HG03460 (cell line): Measurements from ENCODE around the gene R3HDM2.

Experiments
- ATAC-seq: cut with Tn5 transposase; IDR thresholded peaks from one replicate; pipeline ENCODE4 v1.9.1; 2021; ENCODE audit not compliant: unreplicated experiment

The R3HDM2 gene

DNA sequence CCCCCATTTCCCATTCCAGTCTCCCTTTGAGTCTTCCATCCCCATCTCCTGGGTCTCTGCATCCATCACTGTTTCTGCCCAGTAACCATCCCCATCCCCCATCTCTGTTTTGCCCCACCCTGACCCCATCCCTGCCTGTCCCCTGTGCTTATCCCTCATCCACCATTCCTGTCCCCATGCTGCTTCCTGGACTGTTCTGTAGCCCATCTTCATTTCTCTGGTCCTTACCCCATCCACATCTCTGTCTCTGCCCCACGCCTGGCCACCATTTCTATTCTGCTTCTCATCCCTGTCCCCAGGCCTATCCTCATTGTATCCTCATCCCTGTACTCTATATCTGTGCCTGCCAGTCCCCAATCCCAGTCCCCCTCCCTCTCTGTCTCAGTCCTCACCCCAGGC is 210.1 kb downstream of the R3HDM2 start:
- no peak for ATAC-seq

GRCh38 chr12:57219993-57220754 is 210.7 kb downstream of the R3HDM2 start:
- ATAC-seq, result no peak

GRCh38 chr12:57219205-57219992 is 211.4 kb downstream of the R3HDM2 start:
- no peak for ATAC-seq

GRCh38 chr12:57218030-57218853 is 212.6 kb downstream of the R3HDM2 start:
- ATAC-seq, result no peak

DNA sequence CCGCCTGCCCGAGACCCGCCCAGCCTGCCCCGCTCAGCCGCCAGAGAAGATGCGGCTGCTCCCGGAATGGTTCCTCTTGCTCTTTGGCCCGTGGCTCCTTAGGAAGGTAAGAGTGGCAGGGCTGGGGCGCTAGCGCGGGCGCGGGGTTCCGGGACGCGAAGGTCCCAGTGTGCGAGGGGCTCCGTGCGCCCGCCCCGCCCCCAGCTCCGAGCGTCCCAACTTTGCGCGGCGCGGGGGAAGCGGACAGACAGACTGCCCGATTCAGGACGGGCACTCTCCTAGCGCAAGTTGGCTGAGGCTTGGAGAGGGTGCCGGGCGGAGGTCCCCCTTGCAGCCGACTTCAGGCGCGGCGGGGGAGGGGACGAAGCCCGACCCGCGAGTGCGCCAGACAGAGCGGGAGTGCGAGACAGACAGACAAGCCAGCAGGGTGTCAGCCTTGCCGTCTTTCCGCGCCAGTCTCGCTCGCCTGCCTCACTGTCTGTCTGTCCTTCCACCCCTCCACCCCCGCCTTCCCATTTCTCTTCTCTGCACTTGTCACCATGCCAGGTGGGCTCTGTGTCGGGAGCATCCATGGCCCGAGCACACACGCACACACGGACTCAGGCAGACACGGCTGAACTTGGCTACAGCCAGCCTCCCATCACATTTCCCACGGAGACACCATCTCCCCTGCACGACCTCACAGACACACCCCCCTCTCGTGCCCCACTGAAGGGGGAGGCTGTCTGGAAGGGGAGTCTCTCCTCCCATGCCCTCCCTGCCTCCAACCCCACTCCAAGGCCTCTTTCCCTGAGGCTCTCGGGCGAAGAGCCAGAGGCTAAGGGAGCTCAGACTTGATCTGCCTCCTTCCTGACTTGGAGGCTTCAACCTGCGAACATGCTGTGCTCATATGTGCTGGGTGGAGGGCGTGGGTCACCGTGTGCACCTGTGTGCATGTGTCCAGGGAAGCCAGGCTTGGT is 213.6 kb downstream of the R3HDM2 start:
- ATAC-seq, result no peak

GRCh38 chr12:57216014-57216911 is 214.6 kb downstream of the R3HDM2 start, which contains the start of gene NXPH4:
NXPH4 (plus strand) TSS chr12:57216794; CDS start chr12:57216970, 176 bp downstream.
- ATAC-seq, result no peak

- ATAC-seq, result peak; percentile 68
Observed at GRCh38 chr12:57215668-57216013, 215.2 kb downstream of the R3HDM2 start.

GRCh38 chr12:57215065-57215464 is 215.8 kb downstream of the R3HDM2 start:
- no peak for ATAC-seq

- ATAC-seq, result no peak
Observed at GRCh38 chr12:57214398-57214781, 216.5 kb downstream of the R3HDM2 start.

DNA sequence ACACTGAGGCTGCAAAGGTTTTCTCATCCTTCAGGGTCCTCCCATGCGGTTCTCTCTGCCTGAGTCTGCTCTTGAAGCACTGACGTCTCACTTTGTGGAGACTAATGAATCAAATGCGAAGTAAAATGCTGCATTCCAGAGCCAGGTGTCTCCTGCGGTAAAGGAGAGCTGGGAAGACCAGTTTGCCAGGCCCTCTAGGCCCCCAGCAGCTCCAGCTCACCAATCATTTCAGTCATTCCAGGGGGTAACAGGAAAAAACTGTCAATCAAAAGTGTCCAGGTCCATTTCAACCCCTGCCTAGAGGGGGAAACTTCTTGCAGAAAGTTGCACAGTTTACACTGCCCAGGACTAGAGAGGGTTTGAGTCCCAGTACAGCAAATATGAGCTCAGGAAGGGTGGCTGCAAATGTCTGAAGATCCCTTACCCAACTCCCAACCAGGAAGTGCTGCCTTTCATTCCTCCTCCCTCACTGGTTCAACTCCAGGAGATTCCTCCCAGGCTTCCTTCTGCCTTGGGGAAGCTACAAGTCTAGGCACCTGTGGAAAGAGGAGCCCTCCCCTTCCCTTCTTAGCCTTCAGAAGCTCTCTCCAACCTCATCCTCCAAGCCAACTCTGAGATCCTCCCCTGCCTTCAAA is 217.0 kb downstream of the R3HDM2 start:
- no peak for ATAC-seq

- ATAC-seq, result no peak
Observed at GRCh38 chr12:57213058-57213715, 217.7 kb downstream of the R3HDM2 start.

DNA sequence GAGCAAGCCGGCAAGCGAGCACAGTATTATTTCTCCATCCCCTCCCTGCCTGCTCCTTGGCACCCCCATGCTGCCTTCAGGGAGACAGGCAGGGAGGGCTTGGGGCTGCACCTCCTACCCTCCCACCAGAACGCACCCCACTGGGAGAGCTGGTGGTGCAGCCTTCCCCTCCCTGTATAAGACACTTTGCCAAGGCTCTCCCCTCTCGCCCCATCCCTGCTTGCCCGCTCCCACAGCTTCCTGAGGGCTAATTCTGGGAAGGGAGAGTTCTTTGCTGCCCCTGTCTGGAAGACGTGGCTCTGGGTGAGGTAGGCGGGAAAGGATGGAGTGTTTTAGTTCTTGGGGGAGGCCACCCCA is 218.2 kb downstream of the R3HDM2 start:
- ATAC-seq, result no peak

DNA sequence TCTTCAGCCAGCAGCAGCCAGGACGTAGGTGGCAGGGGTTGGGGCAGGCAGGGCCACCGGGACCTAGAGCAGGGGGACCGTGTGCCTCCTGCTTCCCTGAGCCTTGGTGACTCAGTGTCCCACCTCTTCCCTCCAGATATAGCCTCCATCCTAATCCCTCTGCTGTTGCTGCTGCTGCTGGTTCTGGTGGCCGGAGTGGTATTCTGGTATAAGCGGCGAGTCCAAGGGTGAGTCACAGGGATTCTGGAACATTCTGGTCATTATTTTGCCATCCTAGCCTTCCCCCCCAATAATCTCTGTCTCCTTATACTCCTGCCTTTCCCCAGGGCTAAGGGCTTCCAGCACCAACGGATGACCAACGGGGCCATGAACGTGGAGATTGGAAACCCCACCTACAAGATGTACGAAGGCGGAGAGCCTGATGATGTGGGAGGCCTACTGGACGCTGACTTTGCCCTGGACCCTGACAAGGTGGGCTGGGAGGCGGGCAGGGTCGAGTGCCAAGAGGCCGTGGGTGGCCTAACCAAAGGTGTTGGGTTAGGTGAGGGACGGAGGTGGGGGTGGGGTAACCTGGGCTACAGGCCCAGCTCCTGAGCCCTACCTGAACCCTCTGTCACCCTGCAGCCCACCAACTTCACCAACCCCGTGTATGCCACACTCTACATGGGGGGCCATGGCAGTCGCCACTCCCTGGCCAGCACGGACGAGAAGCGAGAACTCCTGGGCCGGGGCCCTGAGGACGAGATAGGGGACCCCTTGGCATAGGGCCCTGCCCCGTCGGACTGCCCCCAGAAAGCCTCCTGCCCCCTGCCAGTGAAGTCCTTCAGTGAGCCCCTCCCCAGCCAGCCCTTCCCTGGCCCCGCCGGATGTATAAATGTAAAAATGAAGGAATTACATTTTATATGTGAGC is 218.8 kb downstream of the R3HDM2 start:
- ATAC-seq, result no peak

DNA sequence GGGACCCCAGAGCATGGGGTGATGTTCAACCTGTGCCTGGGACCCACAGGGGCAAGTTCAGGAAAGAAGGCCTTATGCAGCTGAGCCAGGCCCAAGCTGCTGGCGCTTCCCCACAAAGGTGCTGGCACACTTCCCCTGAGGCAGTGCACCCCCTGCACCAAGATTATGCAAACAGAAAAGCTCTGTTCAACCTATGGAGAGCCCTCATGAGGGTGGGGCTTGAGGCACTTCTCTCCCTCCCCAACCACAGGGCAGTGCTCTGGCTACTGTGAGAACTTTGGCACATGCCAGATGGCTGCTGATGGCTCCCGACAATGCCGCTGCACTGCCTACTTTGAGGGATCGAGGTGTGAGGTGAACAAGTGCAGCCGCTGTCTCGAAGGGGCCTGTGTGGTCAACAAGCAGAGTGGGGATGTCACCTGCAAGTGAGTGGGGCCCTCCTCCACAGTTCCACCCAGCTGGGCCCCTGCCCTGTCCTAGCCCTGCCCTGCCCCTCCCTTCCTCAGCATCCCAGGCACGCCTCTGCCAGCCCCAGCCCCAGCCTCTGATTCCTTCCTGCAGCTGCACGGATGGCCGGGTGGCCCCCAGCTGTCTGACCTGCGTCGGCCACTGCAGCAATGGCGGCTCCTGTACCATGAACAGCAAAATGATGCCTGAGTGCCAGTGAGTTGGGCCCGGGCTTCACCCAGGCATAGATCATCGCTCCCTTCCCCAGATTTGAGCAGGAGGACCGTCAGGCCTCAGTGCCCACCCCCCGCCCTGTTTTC is 219.7 kb downstream of the R3HDM2 start:
- ATAC-seq, result no peak

GRCh38 chr12:57210461-57210860 is 220.4 kb downstream of the R3HDM2 start:
- no peak for ATAC-seq

GRCh38 chr12:57209916-57210315 is 220.9 kb downstream of the R3HDM2 start:
- ATAC-seq, result no peak
